B cell (primary cell): ENCODE results near the gene TRIB2. TPM values are rescaled to one million over a fixed set of nuclear protein-coding genes. Genes with fewer than 3 reads are reported as not detected.

ENCODE experiments used
- ATAC-seq: fragments of 200-7000 bp; cut with Tn5 transposase; one replicate; pipeline ENCODE4 v1.10.0; 2021; ENCODE audit warnings: low read depth, mild to moderate bottlenecking, moderate number of reproducible peaks, moderate library complexity
- CTCF ChIA-PET: fragments of 350-600 bp; sonication (Branson Sonifier 250); formaldehyde crosslinking; loops from one replicate; lab custom pipeline; 2021; ENCODE audit warnings: antibody characterized with exemption, inconsistent platforms; lab: Charles Lee
- POLR2A ChIA-PET: fragments of 350-600 bp; sonication (Branson Sonifier 250); formaldehyde crosslinking; loops from one replicate; lab custom pipeline; 2021; ENCODE audit warnings: antibody characterized with exemption; lab: Charles Lee
- DNase-seq: peaks from one replicate; pipeline ENCODE4 v3.0.0; 2013
- H2AFZ ChIP-seq: 2 replicates; pipeline ENCODE4 v1.6.1; 2012; ENCODE audit warnings: mild to moderate bottlenecking, low read depth, low read length; ENCODE audit not compliant: insufficient read depth, poor library complexity, severe bottlenecking
- H3K27ac ChIP-seq, 2 donors: 1 replicate in 1 of 2; 2 replicates in 1 of 2; pipeline ENCODE4 v1.5.1; 2012 to 2013; ENCODE audit warnings: low read length in 2 of 2, mild to moderate bottlenecking in 2 of 2, moderate library complexity in 1 of 2
- H3K27me3 ChIP-seq, 4 experiments: fragments of 200-600 bp in 1 of 4; sonication (generic) in 1 of 4; replicated peaks in 1 of 4; 1 replicate in 2 of 4; 2 replicates in 2 of 4; pipeline versions ENCODE4 v1.6.1 to v1.7.0; 2013 to 2016; ENCODE audit warnings: low read length in 3 of 4, mild to moderate bottlenecking in 2 of 4, mixed read lengths in 1 of 4, moderate library complexity in 1 of 4; ENCODE audit not compliant: insufficient read depth in 4 of 4, control insufficient read depth in 3 of 4; ENCODE audit errors: control extremely low read depth in 1 of 4
- H3K36me3 ChIP-seq, 2 experiments: replicated peaks in 1 of 2; 1 replicate in 1 of 2; 2 replicates in 1 of 2; pipeline versions ENCODE4 v1.6.1 to v1.7.1; 2013; ENCODE audit warnings: low read length in 1 of 2; ENCODE audit not compliant: insufficient read depth in 2 of 2, control insufficient read depth in 1 of 2; ENCODE audit errors: control extremely low read depth in 1 of 2, extremely low read depth in 1 of 2
- H3K4me1 ChIP-seq, 2 donors: fragments of 200-600 bp in 1 of 2; sonication (generic) in 1 of 2; 1 replicate in 1 of 2; 2 replicates in 1 of 2; pipeline versions ENCODE4 v1.5.1 to v1.6.1; 2013 to 2017; ENCODE audit warnings: low read length in 2 of 2; ENCODE audit not compliant: control insufficient read depth in 2 of 2, insufficient read depth in 2 of 2
- H3K4me2 ChIP-seq: replicated peaks from 2 replicates; pipeline ENCODE3; 2012; ENCODE audit warnings: mild to moderate bottlenecking, low read depth, low read length; ENCODE audit not compliant: poor library complexity, severe bottlenecking
- H3K4me3 ChIP-seq, 5 experiments: fragments of 200-600 bp in 1 of 5; sonication (generic) in 1 of 5; 1 replicate in 3 of 5; 2 replicates in 2 of 5; pipeline versions ENCODE4 v1.5.1 to v1.7.0; 2011 to 2016; ENCODE audit warnings: low read length in 4 of 5, mild to moderate bottlenecking in 4 of 5, low read depth in 2 of 5, control low read depth in 1 of 5, moderate library complexity in 1 of 5; ENCODE audit not compliant: insufficient read depth in 1 of 5; ENCODE audit errors: control extremely low read depth in 1 of 5, extremely low read depth in 1 of 5
- H3K79me2 ChIP-seq: fragments of 200-600 bp; sonication (generic); one replicate; pipeline ENCODE4 v1.6.0; 2016; ENCODE audit warnings: low read length; ENCODE audit not compliant: control insufficient read depth, insufficient read depth
- H3K9ac ChIP-seq: fragments of 200-600 bp; sonication (generic); 2 replicates; pipeline ENCODE4 v1.6.1; 2017; ENCODE audit warnings: mild to moderate bottlenecking, low read length, moderate library complexity
- H3K9me3 ChIP-seq, 3 donors: one replicate each; pipeline versions ENCODE4 v1.6.1 to v1.7.1; 2013; ENCODE audit warnings: low read length in 2 of 3; ENCODE audit not compliant: control insufficient read depth in 2 of 3, insufficient read depth in 1 of 3; ENCODE audit errors: control extremely low read depth in 1 of 3
- H4K20me1 ChIP-seq: 2 replicates; pipeline ENCODE4 v1.6.0; 2012; ENCODE audit warnings: mild to moderate bottlenecking, low read length; ENCODE audit not compliant: insufficient read depth, control insufficient read depth, poor library complexity, severe bottlenecking
- H3K27ac Mint-ChIP-seq: one replicate; pipeline ENCODE4 v1.8.0; 2021; ENCODE audit warnings: mixed read lengths
- H3K27me3 Mint-ChIP-seq: one replicate; pipeline ENCODE4 v1.8.0; 2021; ENCODE audit warnings: mixed read lengths
- H3K4me1 Mint-ChIP-seq: one replicate; pipeline ENCODE4 v1.8.0; 2021; ENCODE audit warnings: mixed read lengths
- H3K4me3 Mint-ChIP-seq: one replicate; pipeline ENCODE4 v1.8.0; 2021; ENCODE audit warnings: mixed read lengths
- H3K9me3 Mint-ChIP-seq: one replicate; pipeline ENCODE4 v1.8.0; 2022; ENCODE audit warnings: mixed read lengths; ENCODE audit not compliant: insufficient read depth
- EZH2 ChIP-seq: IDR thresholded peaks from 2 replicates; pipeline ENCODE4 v1.6.1; 2012; ENCODE audit warnings: borderline replicate concordance, low read depth, mild to moderate bottlenecking, moderate library complexity, low read length; ENCODE audit not compliant: insufficient read depth, poor library complexity, severe bottlenecking
- WGBS: methylation state at CpG from one replicate; pipeline ENCODE4 v1.1.5; 2013; ENCODE audit warnings: missing lambda C conversion rate; ENCODE audit not compliant: insufficient coverage; 5-methylcytosine and 5-hydroxymethylcytosine counted together
- intact Hi-C: fragments of 100-400 bp; cut with micrococcal nuclease; formaldehyde crosslinking; loops from one replicate; pipeline ENCODE4 v1.10.0; 2022
- polyA plus RNA-seq: library from polyadenylated mRNA; depleted of rRNA; stranded (reverse); fragments of >200 nt; gene quantifications from 2 replicates; pipeline ENCODE4 v1.2.3, GENCODE V29; 2012
- total RNA-seq, 2 donors: library from RNA; stranded (reverse); fragments of 120-200 nt in 1 of 2; gene quantifications; 1 replicate in 1 of 2; 2 replicates in 1 of 2; pipeline versions ENCODE4 v1.2.3 to v1.2.4, GENCODE V29; 2013 to 2022
- TF ChIP-seq, protein P1 (sequence below): fragments of 200-600 bp; IDR thresholded peaks from one replicate; pipeline ENCODE4 v1.8.0; 2022; ENCODE audit warnings: antibody characterized with exemption, mild to moderate bottlenecking

The TRIB2 gene
- total and polyA plus RNA-seq, 2 donors (not counting 1 experiment from before 2014, with no cell fraction given) = 36.3 to 117 TPM

DNA sequence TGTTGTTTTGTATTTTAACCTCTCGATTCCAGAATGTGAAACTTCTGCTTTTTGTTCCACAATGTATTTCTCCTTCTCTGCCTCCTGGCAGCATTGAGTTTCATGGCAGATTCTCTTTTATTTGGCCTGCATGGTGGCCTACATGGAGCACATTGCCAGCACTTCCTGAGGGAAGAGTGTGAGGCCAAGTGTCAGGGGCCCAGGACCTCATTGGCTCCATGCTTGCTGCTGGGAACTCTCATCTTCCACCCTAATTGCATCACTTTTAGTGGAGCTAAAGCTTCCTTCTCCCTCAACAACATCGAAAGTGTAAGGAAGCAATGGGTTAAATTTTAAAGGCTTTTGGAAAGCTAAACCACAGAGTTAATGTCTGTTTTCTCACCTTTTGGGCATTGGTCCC, 9.5 kb downstream of the TRIB2 start:
- ChIA-PET POLR2A (interaction anchor here (0.9 kb wide), 1 partner anchor 9 kb away, joined by 4 read pairs; no protein-coding TSS in a partner anchor), CTCF (interaction anchor here (0.8 to 4.3 kb wide), 4 partner anchors 11 to 982 kb away, joined by 3 to 24 read pairs (median 4); partner anchors contain the start of gene TRIB2)
- WGBS = no CpG with 5 or more reads among the region's 2 CpGs
- H3K27ac ChIP-seq = peak overlapping the region; percentile 18 to 20
- peaks cover 94% of the 10 kb centered on the region for H4K20me1 ChIP-seq
- no peak overlapping the region for H3K9ac ChIP-seq
- peak overlapping the region; percentile 28 for H3K4me2 ChIP-seq
- peaks cover 65 to 72% of the 10 kb centered on the region in 2 donors for H3K4me1 ChIP-seq
- intact Hi-C loops = no loop called here
- TF ChIP-seq, protein P1, sequence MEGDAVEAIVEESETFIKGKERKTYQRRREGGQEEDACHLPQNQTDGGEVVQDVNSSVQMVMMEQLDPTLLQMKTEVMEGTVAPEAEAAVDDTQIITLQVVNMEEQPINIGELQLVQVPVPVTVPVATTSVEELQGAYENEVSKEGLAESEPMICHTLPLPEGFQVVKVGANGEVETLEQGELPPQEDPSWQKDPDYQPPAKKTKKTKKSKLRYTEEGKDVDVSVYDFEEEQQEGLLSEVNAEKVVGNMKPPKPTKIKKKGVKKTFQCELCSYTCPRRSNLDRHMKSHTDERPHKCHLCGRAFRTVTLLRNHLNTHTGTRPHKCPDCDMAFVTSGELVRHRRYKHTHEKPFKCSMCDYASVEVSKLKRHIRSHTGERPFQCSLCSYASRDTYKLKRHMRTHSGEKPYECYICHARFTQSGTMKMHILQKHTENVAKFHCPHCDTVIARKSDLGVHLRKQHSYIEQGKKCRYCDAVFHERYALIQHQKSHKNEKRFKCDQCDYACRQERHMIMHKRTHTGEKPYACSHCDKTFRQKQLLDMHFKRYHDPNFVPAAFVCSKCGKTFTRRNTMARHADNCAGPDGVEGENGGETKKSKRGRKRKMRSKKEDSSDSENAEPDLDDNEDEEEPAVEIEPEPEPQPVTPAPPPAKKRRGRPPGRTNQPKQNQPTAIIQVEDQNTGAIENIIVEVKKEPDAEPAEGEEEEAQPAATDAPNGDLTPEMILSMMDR = no peak
- no peak for TF ChIP-seq EZH2
- Mint-ChIP-seq H3K4me1 (peaks cover 85% of the 10 kb centered on the region), H3K27ac (peak overlapping the region; percentile 80), H3K9me3 (no peaks in the 10 kb centered on the region), H3K27me3 (no peaks in the 10 kb centered on the region), H3K4me3 (peak overlapping the region; percentile 35)
- H3K79me2 ChIP-seq = peaks cover 95% of the 10 kb centered on the region
- no peak overlapping the region for H3K4me3 ChIP-seq
- peaks cover 0 to 68% of the 10 kb centered on the region in 2 experiments for H3K36me3 ChIP-seq
- no peak overlapping the region for H2AFZ ChIP-seq
- H3K9me3 ChIP-seq = no peaks in the 10 kb centered on the region
- no peaks in the 10 kb centered on the region for H3K27me3 ChIP-seq
- ATAC-seq = no peak
- DNase-seq = no peak

DNA sequence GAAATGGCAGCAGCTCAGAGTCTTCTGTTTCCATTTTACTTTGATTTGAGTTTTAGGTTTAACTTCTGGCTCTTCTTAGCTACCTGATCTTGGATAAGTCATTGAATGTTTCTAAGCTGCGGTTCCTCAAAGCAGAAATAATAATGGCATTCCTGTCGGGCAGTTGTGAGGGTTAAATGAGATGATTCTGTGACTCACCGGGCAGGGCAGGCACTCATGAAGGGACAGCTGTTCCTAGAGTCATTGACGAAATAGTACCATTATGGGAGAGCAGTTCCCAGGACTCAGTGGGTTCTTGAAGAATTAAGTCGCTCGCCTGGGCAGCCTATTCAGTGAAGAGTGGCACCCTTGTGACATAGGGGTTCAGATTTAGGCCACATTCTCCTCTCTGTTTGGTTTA, 10.3 kb downstream of the TRIB2 start:
- intact Hi-C loops = no loop called here
- peaks cover 94% of the 10 kb centered on the region for H4K20me1 ChIP-seq

More for the DNA sequence above, 10.3 kb downstream of the TRIB2 start:
- H3K9me3 Mint-ChIP-seq = no peaks in the 10 kb centered on the region
- no peak for ATAC-seq
- no peaks in the 10 kb centered on the region for H3K27me3 ChIP-seq
- peak overlapping the region; percentile 60 for H3K4me2 ChIP-seq
- peaks cover 0 to 74% of the 10 kb centered on the region in 2 experiments for H3K36me3 ChIP-seq
- no peaks in the 10 kb centered on the region for H3K27me3 Mint-ChIP-seq
- no peak overlapping the region for H3K4me3 ChIP-seq
- 83% methylated on average over 6 of the region's 6 CpGs for WGBS
- H3K9me3 ChIP-seq = no peaks in the 10 kb centered on the region
- peaks cover 85% of the 10 kb centered on the region for H3K4me1 Mint-ChIP-seq
- TF ChIP-seq EZH2 = no peak
- TF ChIP-seq, protein P1 = no peak
- POLR2A ChIA-PET = interaction anchor here (3.6 kb wide), 1 partner anchor 10 kb away, joined by 24 read pairs; the partner anchor contains the start of gene TRIB2
- H2AFZ ChIP-seq = no peak overlapping the region
- H3K27ac Mint-ChIP-seq = peak overlapping the region; percentile 80
- peaks cover 95% of the 10 kb centered on the region for H3K79me2 ChIP-seq
- H3K9ac ChIP-seq = no peak overlapping the region
- peaks cover 65 to 72% of the 10 kb centered on the region in 2 donors for H3K4me1 ChIP-seq
- no peak for DNase-seq
- peak overlapping the region; percentile 65 for H3K4me3 Mint-ChIP-seq
- peak overlapping the region in 1 of 2 donors; percentile 69 for H3K27ac ChIP-seq
- CTCF ChIA-PET = interaction anchor here (0.8 to 4.3 kb wide), 2 partner anchors 12 to 983 kb away, joined by 3 to 24 read pairs; partner anchors contain the start of gene TRIB2
